GM12874 (cell line): Measurements from ENCODE around the gene NACAD.

Experiments used
- TF ChIP-seq, protein P1 (sequence below): IDR thresholded peaks from 2 replicates; pipeline ENCODE4 v1.5.1; 2011; ENCODE audit warnings: low read depth, mild to moderate bottlenecking, control low read depth, low read length, moderate library complexity; ENCODE audit not compliant: insufficient read depth

NACAD gene

DNA sequence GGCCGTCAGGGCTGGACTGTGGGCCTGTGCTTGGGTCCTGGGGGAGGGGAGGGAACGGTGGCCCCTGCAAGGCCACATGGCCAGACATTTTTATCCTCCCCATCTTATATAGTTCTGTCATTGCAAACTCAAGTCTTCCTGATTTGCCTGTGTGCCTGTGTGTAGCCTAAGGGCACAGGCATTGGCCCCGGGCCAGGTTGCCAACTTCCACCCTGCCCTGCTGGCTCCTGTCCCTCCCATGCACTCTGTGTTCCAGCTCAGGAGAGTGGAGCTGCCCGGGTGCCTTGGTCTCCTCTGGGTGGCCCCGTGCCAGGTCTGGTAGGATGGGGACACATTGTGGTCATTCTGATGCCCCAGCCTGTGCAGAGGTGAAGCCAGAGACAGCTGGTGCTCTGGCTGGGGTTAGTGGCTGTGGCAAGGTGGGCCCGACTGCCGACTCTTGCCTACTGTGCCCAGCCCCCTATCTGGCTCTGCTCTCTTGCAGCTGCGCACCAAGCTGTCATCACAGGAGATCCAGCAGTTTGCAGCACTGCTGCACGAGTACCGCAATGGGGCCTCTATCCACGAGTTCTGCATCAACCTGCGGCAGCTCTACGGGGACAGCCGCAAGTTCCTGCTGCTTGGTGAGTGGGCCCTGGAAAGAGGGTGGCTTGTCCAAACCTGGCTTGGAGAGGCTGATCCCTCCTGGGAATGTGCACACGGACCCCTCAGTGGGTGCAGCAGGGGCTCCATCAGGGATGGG is 14.8 kb downstream of the NACAD start:
- TF ChIP-seq, protein P1, sequence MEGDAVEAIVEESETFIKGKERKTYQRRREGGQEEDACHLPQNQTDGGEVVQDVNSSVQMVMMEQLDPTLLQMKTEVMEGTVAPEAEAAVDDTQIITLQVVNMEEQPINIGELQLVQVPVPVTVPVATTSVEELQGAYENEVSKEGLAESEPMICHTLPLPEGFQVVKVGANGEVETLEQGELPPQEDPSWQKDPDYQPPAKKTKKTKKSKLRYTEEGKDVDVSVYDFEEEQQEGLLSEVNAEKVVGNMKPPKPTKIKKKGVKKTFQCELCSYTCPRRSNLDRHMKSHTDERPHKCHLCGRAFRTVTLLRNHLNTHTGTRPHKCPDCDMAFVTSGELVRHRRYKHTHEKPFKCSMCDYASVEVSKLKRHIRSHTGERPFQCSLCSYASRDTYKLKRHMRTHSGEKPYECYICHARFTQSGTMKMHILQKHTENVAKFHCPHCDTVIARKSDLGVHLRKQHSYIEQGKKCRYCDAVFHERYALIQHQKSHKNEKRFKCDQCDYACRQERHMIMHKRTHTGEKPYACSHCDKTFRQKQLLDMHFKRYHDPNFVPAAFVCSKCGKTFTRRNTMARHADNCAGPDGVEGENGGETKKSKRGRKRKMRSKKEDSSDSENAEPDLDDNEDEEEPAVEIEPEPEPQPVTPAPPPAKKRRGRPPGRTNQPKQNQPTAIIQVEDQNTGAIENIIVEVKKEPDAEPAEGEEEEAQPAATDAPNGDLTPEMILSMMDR: no peak

DNA sequence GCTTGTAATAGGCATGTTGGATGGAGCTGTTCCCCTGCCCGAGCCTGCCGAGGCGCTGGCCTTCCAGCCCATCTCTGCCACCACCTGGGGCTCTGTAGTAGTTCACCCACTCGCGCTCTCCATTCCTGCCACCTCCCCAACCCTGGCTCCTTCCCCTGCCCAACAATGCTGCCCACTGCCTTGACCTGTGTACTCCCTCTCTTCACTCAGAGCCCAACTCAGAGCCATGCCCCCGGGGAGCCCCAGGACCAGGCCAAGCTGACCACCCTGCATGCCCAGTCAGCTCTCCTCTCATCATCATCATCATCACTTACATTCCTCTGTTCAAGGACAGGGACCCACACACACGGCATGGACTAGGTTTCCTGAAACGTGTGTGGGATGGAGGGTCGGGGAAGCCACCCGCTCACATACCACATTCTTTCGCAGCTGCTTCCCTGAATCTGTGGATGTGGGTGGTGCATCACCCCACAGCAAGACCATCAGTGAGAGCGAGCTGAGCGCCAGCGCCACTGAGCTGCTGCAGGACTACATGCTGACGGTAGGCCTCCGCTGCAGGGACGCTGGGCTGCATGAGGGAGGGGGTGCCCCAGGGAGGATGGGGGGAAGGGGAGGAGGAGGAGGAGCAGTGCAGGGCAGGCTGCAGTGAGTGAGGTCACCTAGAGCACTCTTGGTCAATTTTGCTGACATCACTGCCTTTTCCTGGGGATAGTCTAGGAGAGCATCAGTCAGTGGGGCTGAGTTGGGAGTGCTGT is 15.6 kb downstream of the NACAD start:
- TF ChIP-seq, protein P1: no peak

DNA sequence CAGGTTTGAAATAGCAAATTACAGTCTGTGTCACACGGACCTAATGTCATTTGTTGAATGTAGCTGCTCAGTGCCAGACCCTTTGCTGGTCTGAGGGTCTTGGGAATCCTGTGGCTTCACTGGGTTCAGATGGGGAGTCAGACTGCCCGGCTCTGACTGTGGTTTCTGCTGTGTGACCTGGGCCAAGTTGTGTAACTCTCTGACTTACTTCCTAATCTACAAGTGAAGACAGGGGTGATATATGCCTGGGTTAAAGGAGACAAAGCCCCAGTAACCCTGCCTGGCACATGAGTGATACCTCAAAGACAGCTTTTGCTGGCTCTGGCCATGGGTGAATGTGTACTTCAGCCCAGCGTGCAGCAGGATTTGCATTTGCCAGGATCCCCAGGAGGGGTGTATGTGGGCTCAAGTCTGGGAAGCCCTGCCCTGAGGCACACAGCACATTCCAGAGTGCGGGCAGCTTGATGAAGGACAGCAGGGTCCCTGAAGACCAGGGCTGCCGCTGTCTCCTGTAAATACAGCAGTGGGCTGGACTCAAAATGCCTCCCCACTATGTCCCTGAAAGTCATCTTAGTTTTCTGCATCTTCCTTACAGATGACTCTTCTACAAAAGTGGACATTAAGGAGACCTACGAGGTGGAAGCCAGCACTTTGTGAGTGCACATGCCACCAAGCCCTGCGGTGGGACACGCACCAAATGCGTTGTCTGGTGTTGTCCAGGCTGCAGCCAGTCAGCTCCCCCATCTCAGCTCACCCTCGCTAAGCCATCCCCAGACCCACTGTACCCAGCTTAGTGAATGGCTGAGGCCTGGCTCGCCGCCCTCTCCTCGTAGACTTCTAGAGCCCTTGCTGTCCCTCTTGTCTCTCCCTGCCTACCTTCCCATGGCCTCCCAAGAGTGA is 16.4 kb downstream of the NACAD start:
- TF ChIP-seq, protein P1: no peak

DNA sequence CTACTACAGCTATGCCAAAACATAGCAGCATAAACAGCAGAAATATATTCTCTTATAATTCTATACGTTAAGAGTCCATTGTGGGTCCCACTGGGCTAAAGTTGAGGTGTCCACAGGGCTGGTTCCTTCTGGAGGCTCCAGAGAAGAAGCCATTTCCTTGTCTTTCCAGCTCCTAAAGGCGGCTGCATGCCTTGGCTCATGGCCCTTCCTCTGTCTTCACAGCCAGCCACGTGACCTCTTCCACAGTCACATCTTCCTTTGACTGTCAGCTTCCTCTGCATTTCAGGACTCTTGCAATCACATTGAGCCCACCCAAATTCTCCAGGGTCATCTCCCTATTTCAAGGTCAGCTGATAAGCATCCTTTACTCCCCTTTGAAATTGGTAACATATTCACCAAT is 17.2 kb downstream of the NACAD start:
- TF ChIP-seq, protein P1: no peak

DNA sequence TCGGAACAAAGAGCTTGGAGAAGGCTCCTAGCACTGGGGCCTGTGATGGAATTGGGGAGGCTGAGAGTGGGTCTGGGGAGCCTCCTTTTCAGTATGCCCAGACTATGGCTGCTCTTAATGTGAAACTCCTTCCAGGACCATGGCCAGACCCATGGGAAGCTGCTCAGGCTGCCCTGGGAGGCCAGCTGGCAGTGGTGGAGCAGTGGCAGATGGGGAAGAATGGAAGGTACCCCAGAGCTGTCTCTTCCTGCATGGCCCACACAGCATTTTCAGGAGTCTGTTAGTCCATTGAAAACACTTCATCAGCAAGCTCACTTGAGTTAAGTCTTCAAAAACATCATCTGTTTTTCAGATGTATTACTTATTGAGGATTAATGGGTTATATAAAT is 18.5 kb downstream of the NACAD start:
- TF ChIP-seq, protein P1: no peak

DNA sequence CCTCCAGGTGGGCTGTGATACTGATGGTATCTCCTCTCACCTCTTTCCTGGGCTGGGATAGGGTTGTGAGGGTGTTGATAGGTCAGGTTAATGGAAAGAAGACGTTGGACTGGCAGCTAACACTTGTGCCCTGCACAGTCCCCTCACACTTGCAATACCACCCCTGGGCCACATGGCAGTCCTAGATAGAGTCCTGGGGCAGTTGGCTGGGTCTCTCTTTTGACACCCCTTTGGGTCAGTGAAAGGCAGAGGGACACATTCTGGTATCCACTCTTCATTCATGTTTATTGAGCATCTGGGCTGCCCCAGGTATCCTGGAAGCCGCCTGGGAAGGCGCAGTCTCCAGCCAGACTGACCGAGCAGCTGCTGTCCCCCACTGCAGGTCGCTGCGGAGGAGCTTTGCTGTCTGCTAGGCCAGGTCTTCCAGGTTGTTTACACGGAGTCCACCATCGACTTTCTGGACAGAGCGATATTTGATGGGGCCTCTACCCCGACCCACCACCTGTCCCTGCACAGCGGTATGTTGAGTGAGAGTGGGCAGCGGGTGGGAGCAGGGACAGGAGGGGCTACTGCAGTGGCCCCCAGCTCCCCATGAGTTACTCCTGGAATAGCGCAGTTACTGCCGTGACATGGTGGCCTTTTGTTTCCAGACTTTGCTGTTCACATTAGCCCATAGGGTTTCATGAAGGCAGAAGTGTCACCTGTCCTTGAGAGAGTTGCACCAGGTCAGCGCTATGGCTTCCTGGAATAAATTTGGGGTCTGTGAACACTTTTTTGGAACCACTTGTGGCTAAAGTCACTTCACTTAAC is 19.1 kb downstream of the NACAD start:
- TF ChIP-seq, protein P1: 0 out of 2 replicates have a peak, but pooled peaks have one; percentile 14
